Stimulated activated CD8-positive, alpha-beta memory T cell treated with anti-CD3 and anti-CD28 coated beads, Interleukin-12 subunit alpha, Interleukin-12 subunit beta, amount 100 ng/mL, for 24 hours (primary cell): ENCODE measurements around the gene GPATCH2.

Source experiments
- DNase-seq: peaks from one replicate; pipeline ENCODE4 v3.0.0-alpha.2; 2020; ENCODE audit errors: extremely low read depth

Gene GPATCH2

DNA sequence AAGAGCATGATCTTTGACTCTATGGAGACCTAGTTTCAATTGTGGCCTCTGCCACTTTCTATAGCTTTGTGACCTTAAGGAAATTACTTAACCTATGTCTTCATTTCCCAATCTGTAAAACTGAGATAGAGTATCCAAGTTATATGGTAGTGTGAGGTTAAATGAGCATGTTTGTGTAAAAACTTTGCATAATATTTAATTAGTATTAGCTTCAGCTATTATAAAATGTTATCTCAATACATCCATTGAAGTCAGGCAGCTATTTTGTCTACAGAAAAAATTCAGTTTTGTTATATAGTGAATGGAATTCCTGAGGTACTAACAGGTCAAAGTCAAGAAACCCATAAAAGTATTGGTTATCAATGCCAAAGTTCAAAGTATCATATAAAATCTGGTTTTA lies 53.6 kb downstream of the GPATCH2 start:
- DNase-seq, result no peak

DNA sequence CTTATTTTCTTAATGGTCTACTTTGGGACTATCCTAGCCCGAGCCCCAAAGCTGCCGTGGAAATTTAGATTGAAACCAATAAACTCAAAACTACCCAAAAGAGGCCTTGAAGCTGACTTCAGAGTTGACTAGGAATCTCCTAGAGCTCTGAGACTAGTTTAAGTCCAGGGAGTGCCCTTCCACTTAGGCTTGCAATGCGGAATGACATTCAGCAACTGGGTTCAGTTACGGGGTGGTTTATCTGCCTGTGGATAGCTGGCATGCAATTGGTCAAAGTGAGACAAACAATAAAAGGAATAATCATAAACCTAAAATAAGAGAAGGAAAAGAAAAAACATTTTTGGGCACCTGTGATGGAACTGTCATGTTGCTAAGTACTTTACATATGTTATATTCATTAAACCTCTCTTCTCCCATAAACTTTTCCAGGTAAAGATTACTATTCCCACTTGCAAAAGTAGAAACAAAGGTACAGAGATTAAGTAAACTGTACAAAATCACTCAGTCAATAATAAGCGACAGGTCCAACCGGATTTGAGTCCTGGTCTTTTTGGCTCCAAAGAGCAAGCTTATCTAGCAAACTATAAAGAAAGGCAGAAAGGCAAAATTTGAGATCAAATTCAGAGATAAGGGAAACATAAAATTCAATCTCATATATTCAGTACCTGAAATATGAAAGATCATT lies 56.5 kb downstream of the GPATCH2 start:
- DNase-seq, result no peak

DNA sequence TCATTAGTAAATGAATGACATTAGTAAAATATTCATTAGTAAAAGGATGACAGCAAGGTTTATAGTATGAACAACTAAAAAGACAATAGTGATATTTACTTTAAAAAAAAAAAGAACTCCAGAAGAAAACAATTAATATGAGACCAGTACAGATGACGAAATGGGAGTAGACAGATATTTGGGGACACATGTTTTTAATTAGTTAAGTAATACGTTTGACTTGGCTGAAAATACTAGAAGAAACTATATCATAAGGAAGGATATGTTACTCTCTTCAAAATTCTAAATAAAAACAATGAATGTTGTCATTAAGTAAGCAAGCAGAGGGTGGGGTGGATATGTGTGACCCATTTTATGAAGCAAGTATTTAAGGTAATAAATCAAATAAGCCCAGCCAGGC lies 61.9 kb downstream of the GPATCH2 start:
- DNase-seq, result no peak

DNA sequence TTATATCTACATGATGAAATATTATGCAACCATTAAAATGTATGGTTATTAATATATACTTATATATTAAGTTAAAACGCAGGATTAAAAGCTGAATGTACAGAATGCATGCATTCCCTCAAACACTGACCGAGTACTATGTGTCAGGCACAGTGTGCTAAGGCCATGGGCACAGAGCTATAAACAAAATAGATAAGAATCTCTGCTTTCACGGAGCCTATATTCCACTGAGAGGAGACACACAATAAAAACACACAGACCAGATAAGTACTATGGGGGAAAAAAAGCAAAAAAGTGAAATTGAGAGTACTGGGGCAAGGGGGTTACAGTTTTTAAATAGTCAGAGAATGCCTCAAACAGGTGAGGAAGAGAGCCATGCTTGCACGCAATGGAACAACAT lies 62.7 kb downstream of the GPATCH2 start:
- DNase-seq, result no peak

DNA sequence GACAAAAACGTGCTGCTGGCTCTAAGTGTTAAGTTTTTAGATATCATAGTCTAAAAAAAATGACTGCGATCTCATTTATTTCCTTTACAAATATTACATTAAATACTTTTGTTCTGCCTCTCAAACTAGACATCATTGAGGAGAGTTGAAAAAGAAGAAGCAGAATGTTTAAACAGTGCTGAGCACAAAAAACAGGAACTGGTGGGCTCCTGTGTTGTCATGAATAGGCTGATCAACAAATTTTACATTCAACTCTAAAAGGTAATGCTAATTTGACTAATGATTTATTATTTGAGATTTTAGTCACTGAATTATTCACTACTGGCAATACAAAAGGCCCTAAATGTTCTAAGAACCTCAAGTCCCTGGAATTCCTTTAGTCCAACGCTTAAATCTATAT lies 66.1 kb downstream of the GPATCH2 start:
- no peak for DNase-seq

DNA sequence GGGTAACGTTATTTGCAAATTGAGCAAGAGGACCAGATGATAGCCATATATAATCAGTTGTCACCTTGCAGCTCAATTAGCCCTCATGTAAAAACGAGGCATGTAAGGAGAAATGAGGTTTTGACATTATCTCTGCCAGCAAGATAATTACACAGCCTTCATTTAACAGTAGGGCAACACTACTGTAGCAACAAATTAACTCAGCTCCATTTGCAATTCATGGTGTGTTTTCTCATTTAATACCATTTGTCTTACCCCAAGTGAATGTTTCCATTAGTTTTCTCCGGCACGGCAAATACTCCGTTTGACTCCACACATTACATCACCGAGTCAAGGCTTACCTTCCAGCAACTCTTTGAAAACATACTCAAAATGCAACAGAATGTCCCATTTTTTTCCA lies 66.7 kb downstream of the GPATCH2 start:
- DNase-seq, result no peak

DNA sequence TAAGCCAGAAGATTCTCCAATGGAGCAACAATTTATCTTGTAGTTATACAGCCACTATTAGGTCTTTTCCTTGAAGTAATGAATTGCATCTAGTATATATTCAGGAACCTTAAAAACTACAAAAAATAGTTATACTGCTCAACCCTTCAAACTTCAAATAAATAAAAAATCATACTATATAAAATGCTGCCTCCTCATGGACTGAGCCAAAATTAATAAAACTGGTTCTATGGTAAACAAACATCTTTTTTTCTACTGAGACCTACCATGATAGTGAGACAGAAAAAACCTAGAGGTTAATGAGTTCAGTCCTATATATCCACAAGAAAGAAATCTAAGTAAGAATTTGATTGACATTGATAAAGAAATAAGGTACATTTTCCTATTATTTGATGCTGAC lies 67.7 kb downstream of the GPATCH2 start:
- DNase-seq, result no peak

DNA sequence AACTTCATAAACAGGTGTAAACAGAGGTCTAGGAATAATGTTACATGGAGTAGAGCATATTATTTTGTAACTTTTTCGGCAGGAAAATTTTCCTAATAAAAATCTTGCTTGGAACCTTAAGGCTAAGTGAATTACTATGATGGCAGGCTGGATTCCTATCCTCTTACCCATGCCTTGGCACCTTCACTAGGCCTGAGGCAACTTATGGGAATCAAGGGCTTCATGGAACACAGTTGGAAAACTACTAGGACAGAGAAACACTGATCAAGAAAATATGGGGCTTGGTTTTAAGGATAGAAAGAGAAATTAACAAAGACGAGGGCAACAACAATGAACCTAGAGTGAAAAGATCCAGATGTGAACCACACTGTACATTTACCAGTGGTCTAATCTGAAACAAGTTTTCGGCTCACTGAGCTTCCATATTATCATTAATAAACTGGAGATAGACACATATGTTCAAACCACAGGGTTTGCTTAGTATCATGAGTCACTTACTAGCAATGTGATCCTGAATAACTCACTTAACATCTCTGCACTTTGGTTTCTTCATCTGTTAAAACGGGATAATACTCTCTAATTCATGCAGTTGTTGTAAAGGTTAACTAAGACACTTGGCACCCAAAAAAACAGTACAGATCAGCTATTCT lies 68.5 kb downstream of the GPATCH2 start:
- no peak for DNase-seq

DNA sequence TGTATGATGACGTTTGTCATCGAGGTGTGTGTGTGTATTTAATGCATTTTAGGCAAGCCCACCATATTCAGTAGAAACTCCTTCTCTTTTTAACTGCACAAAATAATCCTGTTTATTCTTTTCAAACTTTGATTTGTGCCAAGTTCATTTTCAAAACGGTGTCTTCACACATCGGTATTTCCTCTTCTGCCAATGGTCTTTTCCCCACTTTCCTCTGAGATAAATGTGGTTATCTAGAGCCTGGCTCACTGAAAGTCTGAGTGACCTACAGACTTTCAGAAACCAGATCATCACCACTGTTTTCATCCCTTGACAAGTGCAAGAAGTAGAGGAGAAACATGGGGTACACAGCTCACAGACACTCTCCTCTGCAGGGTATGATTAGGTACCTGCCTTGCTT lies 69.4 kb downstream of the GPATCH2 start:
- DNase-seq, result no peak

DNA sequence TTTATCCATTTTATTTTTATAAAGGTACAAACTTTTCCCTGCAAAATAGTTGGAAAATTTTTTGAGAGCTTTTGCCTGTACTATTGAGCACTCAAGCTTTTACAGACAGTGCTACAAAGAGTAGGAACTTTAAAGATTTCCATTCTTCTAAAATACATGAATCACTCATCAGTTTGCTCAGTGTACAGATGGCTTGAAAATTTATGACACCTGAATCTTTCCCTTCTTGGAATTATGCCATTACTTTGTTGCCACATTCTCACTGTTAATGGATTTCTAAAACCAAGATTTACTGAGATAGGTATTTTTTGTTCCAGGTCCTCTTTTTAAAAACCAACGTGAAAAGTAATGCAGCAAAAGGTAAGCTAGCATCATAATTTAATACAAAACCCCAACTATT lies 76.0 kb downstream of the GPATCH2 start:
- DNase-seq, result no peak

DNA sequence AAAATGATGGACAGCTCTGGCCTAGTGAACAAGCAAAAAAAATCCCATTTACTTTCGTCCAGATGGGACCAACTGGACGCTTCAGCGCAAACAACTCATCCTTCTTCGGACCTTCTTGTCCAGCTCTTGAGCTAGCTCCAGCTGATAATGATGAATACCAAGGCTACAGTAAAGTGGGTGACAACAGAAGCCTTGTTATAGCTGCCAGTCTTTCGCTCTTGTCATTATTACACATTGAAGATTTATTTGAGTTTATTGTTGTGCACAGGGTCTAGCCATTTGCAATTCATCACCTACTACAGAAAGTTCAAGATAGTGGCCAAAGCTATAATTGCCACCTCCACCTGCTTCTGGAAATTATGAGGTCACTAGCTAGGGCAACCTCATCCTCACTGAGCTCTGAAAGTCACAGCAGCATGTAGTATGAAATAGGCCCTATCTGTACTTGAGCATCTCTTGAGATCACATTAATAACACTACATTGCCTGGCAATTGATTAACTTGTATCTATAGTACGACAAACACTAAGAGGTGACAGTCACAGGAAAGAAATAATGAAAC lies 76.9 kb downstream of the GPATCH2 start:
- no peak for DNase-seq

DNA sequence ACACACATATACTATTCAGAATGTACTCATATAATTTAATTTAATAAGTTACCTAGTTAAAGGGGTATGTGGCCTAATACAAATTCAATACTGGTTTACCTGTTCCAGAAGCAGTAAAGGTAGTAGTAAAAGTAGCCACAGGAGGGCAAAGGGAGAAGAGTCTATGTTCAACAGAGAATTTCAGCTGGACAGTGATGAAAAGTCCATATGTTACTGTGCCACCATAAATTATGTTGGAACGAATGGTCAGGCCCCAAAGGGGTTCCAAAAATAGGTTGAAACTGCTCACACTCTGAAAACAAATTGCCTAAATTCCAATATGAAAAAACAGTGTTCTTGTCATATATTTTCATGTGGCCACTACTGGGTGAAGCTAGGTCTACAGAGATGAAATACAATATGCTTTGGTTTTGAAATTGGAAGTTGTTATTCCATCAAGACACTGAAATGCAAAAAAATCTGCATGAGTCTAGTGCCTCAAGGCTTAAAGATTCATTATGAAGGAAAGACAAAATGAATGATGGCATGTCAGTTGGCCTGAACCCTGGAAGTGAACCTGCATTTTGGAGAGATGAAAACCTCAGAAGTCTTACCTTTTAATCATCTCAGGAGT lies 78.4 kb downstream of the GPATCH2 start:
- no peak for DNase-seq

DNA sequence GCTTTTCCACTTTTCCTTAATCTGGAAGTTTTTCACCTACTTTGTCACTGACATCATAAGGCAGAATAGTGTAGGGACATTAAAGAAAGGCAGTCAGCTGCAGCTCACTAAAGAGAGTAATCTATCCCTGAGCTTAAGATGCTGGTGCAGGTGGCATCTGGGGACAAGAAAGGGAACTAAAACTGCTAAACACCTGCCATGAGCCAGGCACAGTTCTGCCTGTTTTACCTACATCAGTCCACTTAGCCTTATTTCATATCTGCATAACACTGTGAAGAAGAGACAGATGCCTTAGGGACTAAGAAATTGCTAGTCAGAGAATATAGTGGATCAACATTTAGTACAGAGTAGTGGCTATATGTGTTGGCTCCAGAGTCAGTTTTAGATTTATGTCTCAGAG lies 88.1 kb downstream of the GPATCH2 start:
- DNase-seq, result no peak

DNA sequence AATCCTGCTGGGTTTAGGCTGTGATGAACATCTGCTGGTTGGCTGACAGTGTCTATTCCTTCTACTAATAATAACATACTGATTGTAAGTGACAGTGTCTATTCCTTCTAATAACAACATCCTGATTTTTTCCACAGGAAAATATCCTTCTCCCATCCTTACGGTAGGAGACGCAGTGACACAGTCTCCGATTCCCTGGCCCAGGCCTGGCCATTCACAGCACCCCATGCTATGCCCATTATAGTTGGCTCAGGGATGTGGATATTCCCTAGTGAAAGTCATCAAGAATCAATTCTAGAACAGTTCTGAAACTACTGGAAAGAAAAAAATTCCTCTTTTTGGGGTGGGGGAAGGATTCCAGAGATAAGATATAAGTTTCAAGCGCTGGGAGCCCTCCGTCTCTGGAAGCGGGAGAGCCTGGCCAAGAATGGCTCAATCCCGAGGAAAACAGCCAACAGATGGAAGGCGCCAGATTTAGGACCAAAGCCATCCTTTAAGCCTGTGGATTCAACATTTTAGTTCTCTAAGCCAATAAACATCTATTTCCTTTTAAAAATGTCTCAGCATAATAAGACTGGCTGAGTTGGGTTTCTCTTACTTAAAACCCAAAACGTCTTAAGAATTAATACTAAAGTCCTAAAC lies 88.6 kb downstream of the GPATCH2 start:
- no peak for DNase-seq

DNA sequence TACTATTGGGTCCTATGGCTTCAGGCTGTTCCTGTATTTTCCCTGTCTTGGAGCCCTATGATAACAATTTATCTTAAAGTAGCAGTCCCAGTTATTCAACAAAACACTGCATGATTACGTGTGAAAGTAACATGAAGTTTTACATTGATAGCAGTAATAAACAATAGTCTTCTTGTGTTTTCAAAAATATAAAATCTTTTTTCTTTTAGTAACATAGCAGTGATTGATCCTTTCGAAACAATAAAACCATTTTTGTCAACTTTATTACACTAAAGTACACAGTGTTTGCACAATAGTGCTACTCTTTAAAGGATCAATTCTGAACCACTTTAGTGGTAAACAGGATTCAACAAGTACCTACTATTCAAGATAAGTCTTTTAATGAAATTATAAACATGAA lies 90.6 kb downstream of the GPATCH2 start:
- DNase-seq, result no peak

DNA sequence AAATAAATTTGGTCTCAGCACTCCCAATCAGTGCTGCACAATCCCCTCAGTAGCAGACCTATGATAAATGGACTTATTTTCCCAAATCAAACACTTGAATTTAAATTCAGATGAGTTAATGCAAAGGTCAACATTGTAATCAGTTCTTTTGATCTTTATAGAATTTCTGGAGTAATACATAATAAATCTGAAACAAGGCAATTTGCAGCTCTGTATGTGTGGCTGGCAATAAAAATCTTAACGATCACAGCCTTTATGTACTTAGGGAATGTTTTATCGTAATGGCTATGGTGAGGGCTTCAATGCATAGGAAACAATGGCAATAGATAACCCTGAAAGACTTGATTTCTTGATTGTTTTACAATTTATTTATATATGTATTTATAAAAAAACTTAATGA lies 91.4 kb downstream of the GPATCH2 start:
- no peak for DNase-seq

DNA sequence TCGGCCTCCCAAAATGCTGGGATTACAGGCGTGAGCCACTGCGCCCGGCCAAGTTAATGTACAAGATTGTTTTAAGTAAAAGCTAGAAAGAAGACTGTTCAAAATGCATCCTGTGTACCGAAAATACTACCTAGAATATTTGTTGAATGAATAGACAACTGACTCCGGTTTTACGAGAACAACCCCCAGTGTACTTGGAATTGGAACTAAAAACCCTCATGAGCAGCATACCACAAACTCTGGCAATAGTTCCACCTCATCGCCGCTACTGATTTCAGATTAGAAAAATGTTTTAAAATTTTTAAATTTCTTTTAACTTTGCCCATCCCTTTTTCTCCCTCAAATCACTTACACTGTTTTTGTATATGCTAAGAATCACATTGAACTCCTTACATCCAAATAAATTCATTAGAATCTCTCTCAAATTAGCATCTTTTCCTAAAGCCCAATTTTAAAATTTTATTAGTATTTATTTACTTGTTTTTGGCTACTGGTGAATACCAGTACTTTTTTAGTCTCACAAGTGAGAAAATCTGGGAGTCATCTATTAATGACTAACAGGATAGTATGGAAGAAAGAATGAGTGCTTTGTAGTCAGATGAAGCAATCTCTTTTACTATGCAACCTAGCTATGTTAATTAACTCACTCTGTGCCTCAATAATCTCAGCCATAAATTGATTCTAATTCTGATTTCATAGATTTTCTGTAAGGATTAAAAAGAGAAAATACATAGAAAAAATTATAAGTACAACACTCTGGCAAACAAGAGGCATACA lies 95.1 kb downstream of the GPATCH2 start:
- no peak for DNase-seq

DNA sequence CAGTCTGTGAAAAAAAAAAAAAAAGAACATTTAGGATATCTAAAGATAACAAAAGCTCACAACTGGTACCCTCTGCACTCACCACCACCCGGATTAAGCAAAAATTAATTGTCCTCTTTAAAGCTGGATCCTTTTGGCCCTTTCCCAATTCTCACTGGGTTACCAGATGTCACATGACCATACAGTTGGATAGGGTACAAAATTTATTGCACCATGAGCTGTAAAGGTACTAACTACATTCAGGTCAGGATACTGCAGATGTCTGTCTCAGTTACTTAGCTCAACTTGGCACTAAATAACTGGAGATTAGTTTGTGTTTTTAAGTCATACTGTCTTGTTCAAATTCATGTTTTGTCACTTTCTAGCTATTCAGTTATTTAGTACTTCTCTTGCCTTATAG lies 96.3 kb downstream of the GPATCH2 start:
- DNase-seq, result no peak

DNA sequence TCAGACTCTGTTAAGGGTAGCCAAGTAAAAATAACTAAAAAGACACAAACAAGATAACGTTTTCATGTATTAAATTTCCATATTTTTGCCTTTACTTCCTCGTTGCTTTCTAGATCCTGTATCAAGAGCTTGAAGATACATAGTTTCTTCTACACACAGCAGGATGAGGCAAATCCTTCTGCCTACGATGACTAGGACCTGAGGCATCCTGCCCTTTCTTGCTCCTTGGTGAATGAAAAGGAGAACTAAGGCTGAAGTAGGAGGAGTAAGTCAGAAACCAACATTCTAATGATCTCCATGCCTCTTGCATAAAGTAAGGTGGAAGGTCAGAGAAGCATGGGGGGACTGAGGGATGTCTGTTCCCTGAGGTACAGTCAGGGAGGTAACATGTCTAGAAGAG lies 102.6 kb downstream of the GPATCH2 start:
- no peak for DNase-seq

DNA sequence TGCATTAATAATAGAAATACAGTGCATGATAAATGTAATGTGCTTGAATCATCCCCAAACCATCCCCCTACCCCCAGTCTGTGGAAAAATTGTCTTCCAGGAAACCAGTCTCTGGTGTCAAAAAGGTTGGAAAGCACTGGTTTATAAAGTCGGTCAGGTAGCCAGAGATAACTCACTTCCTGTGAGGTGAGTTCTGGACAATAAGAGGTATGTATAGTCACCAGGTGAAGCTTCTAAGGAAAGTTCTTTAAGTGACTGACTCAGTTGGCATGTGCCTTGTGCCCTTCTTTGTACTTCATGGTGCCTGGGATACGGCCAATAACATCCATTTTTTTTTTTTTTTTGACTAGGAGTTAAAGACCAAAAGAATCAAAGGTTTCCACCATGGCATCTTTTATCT lies 103.7 kb downstream of the GPATCH2 start:
- no peak for DNase-seq

DNA sequence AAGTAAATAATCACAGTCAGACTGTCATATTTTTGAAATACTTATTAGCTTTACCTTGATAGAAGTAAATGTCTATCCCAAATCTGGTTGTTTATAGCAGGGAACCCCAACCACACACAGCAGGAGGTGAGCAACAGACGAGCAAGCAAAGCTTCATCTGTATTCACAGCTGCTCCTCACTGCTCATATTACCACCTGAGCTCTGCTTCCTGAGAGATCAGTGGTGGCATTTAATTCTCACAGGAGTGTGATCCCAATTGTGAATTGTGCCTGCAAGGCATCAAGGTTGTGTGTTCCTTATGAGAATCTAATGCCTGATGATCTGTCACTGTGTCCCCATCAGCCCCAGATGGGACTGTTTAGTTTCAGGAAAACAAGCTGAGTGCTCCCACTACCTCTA lies 104.3 kb downstream of the GPATCH2 start:
- DNase-seq, result no peak
